Activated T-cell treated with anti-CD3 and anti-CD28 coated beads for 24 hours (primary cell): ENCODE results near the gene MLLT1.

Source experiments
- DNase-seq: peaks from one replicate; pipeline ENCODE4 v3.0.0-alpha.2; 2020; ENCODE audit warnings: low read depth

Gene MLLT1

GRCh38 chr19:6221878-6222746 lies 57.7 kb downstream of the MLLT1 start:
- no peak for DNase-seq

- no peak for DNase-seq
Measured at GRCh38 chr19:6221220-6221877, 58.4 kb downstream of the MLLT1 start.

- no peak for DNase-seq
Measured at GRCh38 chr19:6220385-6221191, 59.2 kb downstream of the MLLT1 start.

- DNase-seq, result no peak
Measured at GRCh38 chr19:6219586-6220290, 60.0 kb downstream of the MLLT1 start.

DNA sequence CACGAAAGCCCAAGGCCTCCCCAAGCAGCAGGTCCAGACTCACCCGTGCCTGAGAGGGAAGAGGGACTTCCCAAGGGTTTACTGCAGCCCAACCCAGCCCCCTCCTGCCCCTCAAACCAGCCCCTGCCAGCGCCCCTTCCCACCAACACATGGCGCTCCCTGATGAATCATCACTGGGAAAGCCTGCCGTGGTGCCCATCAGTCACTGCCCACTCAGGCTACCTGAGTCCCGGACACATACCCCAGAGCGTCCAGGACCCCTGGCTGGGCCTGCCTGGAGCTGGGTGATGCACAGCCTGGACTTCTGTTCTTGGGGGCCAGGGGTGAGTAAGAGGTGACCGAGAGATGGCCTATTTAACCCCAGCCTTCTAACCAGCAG lies 60.6 kb downstream of the MLLT1 start:
- DNase-seq, result no peak

- DNase-seq, result peak; percentile 78
Measured at GRCh38 chr19:6218491-6219146, 61.2 kb downstream of the MLLT1 start.

GRCh38 chr19:6217752-6218334 lies 61.9 kb downstream of the MLLT1 start:
- DNase-seq, result no peak

GRCh38 chr19:6216996-6217751 lies 62.6 kb downstream of the MLLT1 start:
- no peak for DNase-seq

DNA sequence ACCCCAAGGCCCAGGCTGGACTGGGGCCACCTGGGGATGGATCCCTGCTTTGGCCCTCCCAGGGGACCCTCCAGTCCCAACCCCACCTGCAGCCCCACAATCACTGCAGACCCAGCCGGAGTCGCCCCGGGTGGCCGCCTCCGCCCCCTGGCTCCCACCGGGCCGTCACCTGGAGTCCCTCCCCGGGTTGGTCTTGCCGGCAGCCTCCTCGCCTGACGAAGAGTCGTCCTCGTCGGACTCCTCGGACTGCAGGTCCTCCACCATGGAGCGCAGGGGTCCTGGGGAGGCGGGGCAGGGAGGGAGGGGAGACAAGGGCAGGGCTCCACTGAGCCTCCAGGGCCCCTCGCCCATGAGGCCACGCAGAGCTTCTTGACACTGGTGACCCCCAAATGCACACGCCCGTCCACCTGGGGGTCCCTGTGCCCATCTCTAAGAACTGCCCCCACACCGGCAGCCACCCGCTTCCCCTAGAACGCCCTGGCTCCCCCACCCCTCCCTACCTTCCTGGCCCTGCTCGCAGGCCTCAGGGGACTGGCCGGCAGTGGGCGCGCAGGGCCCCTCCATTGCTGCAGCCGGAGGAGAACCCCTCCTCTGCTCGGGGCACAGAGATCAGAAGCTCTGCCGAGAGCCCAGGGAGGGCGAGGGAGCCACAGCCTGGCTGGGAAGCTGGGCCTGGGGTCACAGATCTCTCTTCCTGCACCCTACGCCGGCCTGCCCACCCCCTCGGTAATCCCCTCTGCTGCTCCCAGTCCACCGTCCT lies 63.4 kb downstream of the MLLT1 start:
- no peak for DNase-seq

DNA sequence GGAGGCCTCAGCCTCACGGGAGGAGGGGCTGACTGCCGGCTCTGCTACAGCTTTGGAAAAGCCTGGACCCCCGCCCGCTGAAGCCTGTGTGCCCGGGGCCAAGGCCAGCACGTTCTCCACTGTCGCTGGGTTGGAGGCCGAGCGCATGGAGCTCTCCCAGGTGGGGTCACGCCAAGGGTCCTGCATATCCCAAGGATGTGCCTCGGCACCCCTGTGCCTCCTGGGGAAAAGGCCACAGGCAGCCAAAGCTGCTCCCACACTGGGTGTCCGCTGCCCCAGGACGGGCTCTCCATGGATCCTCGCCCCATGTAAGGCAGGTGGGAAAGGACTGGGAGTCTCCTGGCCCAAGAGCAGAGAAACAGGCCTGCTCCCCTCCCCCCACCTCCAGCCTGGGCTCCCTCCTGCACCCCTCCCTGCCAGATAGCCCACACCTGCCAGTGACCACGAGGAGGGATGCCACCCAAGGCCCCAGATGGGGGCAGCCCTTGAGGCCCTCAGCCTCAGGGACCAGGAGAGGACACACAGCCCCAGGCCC lies 64.0 kb downstream of the MLLT1 start:
- no peak for DNase-seq

- DNase-seq, result no peak
Measured at GRCh38 chr19:6214881-6215541, 64.8 kb downstream of the MLLT1 start.

GRCh38 chr19:6213696-6214641 lies 65.8 kb downstream of the MLLT1 start:
- no peak for DNase-seq

- DNase-seq, result no peak
Measured at GRCh38 chr19:6213266-6213595, 66.5 kb downstream of the MLLT1 start.

GRCh38 chr19:6212403-6213265 lies 67.1 kb downstream of the MLLT1 start:
- DNase-seq, result no peak

GRCh38 chr19:6211632-6212402 lies 68.0 kb downstream of the MLLT1 start:
- no peak for DNase-seq
